Measurements from ENCODE around the gene SLC18A3. TPM values are rescaled to one million over a fixed set of nuclear protein-coding genes. Genes with fewer than 3 reads are reported as not detected.

SLC18A3 gene
- total RNA-seq, 1 experiment from 2014 or later, result not detected

DNA sequence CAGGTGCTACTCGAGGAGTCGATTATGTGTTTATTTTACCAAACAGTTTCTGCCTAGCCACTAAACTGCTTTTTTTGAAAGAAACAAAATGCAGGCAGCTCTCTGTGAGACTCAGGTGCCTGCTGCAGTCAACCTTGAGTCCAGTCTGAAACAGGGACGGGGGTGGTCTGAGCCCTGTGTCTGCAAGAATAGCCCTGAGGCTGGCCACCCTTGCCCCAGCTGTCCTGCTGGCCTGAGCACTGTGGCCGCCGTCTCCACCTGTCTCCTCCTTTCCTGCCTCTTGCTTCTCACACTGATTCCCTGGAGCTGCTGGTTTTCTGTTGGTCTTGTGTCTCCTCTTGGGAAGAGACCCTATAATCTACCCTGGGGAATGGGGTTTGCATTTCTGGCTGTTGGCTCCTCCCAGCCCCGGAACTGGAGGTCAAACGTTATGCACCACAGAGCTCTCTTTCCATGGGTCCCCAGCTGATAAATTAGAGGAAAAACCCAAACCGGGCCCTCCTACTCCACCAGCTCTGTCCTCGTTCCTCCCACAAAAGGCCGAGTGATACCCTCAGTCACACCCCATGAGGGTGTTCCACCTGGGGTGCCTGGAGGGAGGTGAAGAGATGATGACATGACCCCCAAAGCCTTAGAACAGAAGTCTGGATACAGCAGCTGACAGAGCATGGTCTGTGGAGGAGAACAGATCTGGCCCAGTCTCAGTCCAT, 15.0 kb upstream of the SLC18A3 start:
- H3K4me2 ChIP-seq (ENCODE audit: insufficient read depth, insufficient read length, low read length), result no peak overlapping the region
- no peaks in the 10 kb centered on the region for H3K36me3 Mint-ChIP-seq (ENCODE audit: insufficient read depth in 1 of 3, low read depth in 3 of 3)
- H3K23ac ChIP-seq (ENCODE audit: insufficient read length, low read depth, low read length), result no peak overlapping the region
- H3K56ac ChIP-seq (ENCODE audit: insufficient read length, low read depth, low read length), result no peak overlapping the region
- no peaks in the 10 kb centered on the region for H3K4me1 ChIP-seq (ENCODE audit: insufficient read depth, low read length)
- no peak overlapping the region for H3K4me3 Mint-ChIP-seq
- no peak overlapping the region for H3K14ac ChIP-seq (ENCODE audit: insufficient read depth, low read length)
- H2BK15ac ChIP-seq (ENCODE audit: low read depth, low read length), result no peak overlapping the region
- TF ChIP-seq, protein P1, sequence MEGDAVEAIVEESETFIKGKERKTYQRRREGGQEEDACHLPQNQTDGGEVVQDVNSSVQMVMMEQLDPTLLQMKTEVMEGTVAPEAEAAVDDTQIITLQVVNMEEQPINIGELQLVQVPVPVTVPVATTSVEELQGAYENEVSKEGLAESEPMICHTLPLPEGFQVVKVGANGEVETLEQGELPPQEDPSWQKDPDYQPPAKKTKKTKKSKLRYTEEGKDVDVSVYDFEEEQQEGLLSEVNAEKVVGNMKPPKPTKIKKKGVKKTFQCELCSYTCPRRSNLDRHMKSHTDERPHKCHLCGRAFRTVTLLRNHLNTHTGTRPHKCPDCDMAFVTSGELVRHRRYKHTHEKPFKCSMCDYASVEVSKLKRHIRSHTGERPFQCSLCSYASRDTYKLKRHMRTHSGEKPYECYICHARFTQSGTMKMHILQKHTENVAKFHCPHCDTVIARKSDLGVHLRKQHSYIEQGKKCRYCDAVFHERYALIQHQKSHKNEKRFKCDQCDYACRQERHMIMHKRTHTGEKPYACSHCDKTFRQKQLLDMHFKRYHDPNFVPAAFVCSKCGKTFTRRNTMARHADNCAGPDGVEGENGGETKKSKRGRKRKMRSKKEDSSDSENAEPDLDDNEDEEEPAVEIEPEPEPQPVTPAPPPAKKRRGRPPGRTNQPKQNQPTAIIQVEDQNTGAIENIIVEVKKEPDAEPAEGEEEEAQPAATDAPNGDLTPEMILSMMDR (conservative IDR thresholded peaks at IDR 0.05), result no peak
- peaks cover 34% of the 10 kb centered on the region for H3K27me3 Mint-ChIP-seq (ENCODE audit: low read depth)
- H4K8ac ChIP-seq (replicated peaks; ENCODE audit: insufficient read length, low read depth, low read length), result no peak overlapping the region
- no peaks in the 10 kb centered on the region for H3K9me3 ChIP-seq (ENCODE audit: control insufficient read depth, low read depth, low read length)
- no peak overlapping the region for H2BK12ac ChIP-seq (ENCODE audit: insufficient read length, low read depth, low read length)
- no peak overlapping the region for H3K18ac ChIP-seq (ENCODE audit: insufficient read length, low read depth, low read length)
- WGBS (ENCODE audit: extremely low coverage, insufficient read length, low lambda C conversion rate), result no CpG with 5 or more reads among the region's 10 CpGs
- no peaks in the 10 kb centered on the region for H3K79me2 ChIP-seq (ENCODE audit: insufficient read depth, low read length)
- no peak overlapping the region for H3K27ac Mint-ChIP-seq
- no peaks in the 10 kb centered on the region for H4K20me1 ChIP-seq (ENCODE audit: control insufficient read depth, insufficient read depth, insufficient read length)
- H2BK120ac ChIP-seq (ENCODE audit: low read depth, low read length, poor library complexity, severe bottlenecking), result no peak overlapping the region
- no peak overlapping the region for H4K5ac ChIP-seq (ENCODE audit: insufficient read length, low read depth, low read length)
- H3K4ac ChIP-seq (ENCODE audit: low read depth, low read length), result no peak overlapping the region
- H2BK5ac ChIP-seq (ENCODE audit: insufficient read length, low read length), result no peak overlapping the region
- H3K27ac ChIP-seq (ENCODE audit: insufficient read length, low read depth, low read length), result no peak overlapping the region
- H3K79me1 ChIP-seq (ENCODE audit: insufficient read depth, low read depth, low read length, poor library complexity, severe bottlenecking), result no peaks in the 10 kb centered on the region
- no peaks in the 10 kb centered on the region for H3K23me2 ChIP-seq (ENCODE audit: insufficient read length, low read depth, low read length, poor library complexity, severe bottlenecking)
- peaks cover 13% of the 10 kb centered on the region in 2 experiments for H3K4me1 Mint-ChIP-seq
- H3K27me3 ChIP-seq (ENCODE audit: insufficient read depth, low read length), result no peaks in the 10 kb centered on the region
- no peak overlapping the region for H4K91ac ChIP-seq (ENCODE audit: insufficient read length, low read depth, low read length)
- H2AK5ac ChIP-seq (ENCODE audit: insufficient read length, low read length), result no peak overlapping the region
- no peak for DNase-seq
- no peak overlapping the region for H3T11ph ChIP-seq (ENCODE audit: low read length)
- H3K9ac ChIP-seq (ENCODE audit: extremely low read depth, insufficient read length, low read length), result no peak overlapping the region
- no peaks in the 10 kb centered on the region for H3K9me3 Mint-ChIP-seq
- no peak overlapping the region for H2BK20ac ChIP-seq (ENCODE audit: low read depth, low read length, poor library complexity, severe bottlenecking)
- H2AFZ ChIP-seq (ENCODE audit: low read length), result no peak overlapping the region

Data from H9 (cell line).